Hepatocyte (in vitro differentiated cells): ENCODE results near the gene ZNF79. TPM values are rescaled to one million over a fixed set of nuclear protein-coding genes. Genes with fewer than 3 reads are reported as not detected.

Experiments
- DNase-seq: peaks from one replicate; pipeline ENCODE4 v3.0.0-alpha.2; 2016; ENCODE audit warnings: low spot score
- H2AFZ ChIP-seq: fragments of 200-600 bp; sonication (generic); 2 replicates; pipeline ENCODE4 v1.6.0; 2016; ENCODE audit warnings: antibody characterized with exemption, mild to moderate bottlenecking
- H3K27ac ChIP-seq: fragments of 200-600 bp; sonication (generic); 2 replicates; pipeline ENCODE4 v1.5.1; 2016; ENCODE audit warnings: mild to moderate bottlenecking
- H3K27me3 ChIP-seq: fragments of 200-600 bp; sonication (generic); 2 replicates; pipeline ENCODE4 v1.6.1; 2016
- H3K36me3 ChIP-seq: fragments of 200-600 bp; sonication (generic); replicated peaks from 2 replicates; pipeline ENCODE4 v1.5.1; 2016; ENCODE audit warnings: low read depth; ENCODE audit not compliant: insufficient read depth
- H3K4me1 ChIP-seq: fragments of 200-600 bp; sonication (generic); 2 replicates; pipeline ENCODE4 v1.5.1; 2016; ENCODE audit warnings: mild to moderate bottlenecking, moderate library complexity; ENCODE audit not compliant: insufficient read depth
- H3K4me2 ChIP-seq: fragments of 200-600 bp; sonication (generic); 2 replicates; pipeline ENCODE4 v1.6.0; 2016
- H3K4me3 ChIP-seq: fragments of 200-600 bp; sonication (generic); 2 replicates; pipeline ENCODE4 v1.5.1; 2016; ENCODE audit warnings: mild to moderate bottlenecking
- H3K79me2 ChIP-seq: fragments of 200-600 bp; sonication (generic); 2 replicates; pipeline ENCODE4 v1.6.0; 2017; ENCODE audit warnings: mild to moderate bottlenecking
- H3K9me2 ChIP-seq: fragments of 200-600 bp; sonication (generic); replicated peaks from 2 replicates; pipeline ENCODE4 v1.6.0; 2017; ENCODE audit warnings: mild to moderate bottlenecking; ENCODE audit not compliant: insufficient read depth
- H3K9me3 ChIP-seq: fragments of 200-600 bp; sonication (generic); 2 replicates; pipeline ENCODE4 v1.5.1; 2016; ENCODE audit warnings: low read depth, mild to moderate bottlenecking
- H4K20me1 ChIP-seq: fragments of 200-600 bp; sonication (generic); 2 replicates; pipeline ENCODE4 v1.6.0; 2016; ENCODE audit warnings: mild to moderate bottlenecking; ENCODE audit not compliant: insufficient read depth, poor library complexity, severe bottlenecking
- CTCF ChIP-seq: fragments of 200-600 bp; sonication (generic); IDR thresholded peaks from 2 replicates; pipeline ENCODE4 v1.5.1; 2016; ENCODE audit warnings: antibody characterized with exemption, mild to moderate bottlenecking; ENCODE audit not compliant: poor library complexity
- EZH2 ChIP-seq: fragments of 200-600 bp; sonication (generic); IDR thresholded peaks from 2 replicates; pipeline ENCODE4 v1.6.1; 2016; ENCODE audit warnings: antibody characterized with exemption, mild to moderate bottlenecking, borderline replicate concordance
- EZH2phosphoT487 ChIP-seq: fragments of 200-600 bp; sonication (generic); IDR thresholded peaks from one replicate; pipeline ENCODE4 v1.6.1; 2018; ENCODE audit warnings: antibody characterized with exemption, mild to moderate bottlenecking, low read depth, moderate library complexity; ENCODE audit not compliant: unreplicated experiment, severe bottlenecking
- WGBS: methylation state at CpG from one replicate; pipeline ENCODE4 v1.1.6; 2016; ENCODE audit warnings: low lambda C conversion rate; ENCODE audit errors: missing lambda C conversion rate; 5-methylcytosine and 5-hydroxymethylcytosine counted together
- polyA plus RNA-seq: library from polyadenylated mRNA; unstranded; fragments of >200 nt; fragmentation: Nextera tagmentation; extraction: Ambion mirVana; gene quantifications from 2 replicates; pipeline ENCODE4 v1.2.1, GENCODE V29; 2016
- total RNA-seq: library from RNA; depleted of rRNA; stranded (reverse); fragments of >200 nt; gene quantifications from 2 replicates; pipeline ENCODE4 v1.2.3, GENCODE V29; 2014

ZNF79 gene
- total and polyA plus RNA-seq, 2 experiments from 2014 or later: 6.0 to 9.0 TPM

- Histone ChIP-seq H3K4me2 (peak overlapping the region; percentile 75), H3K4me3 (peak overlapping the region; percentile 0), H3K27me3 (no peaks in the 10 kb centered on the region), H3K9me3 (no peaks in the 10 kb centered on the region), H3K27ac (peak overlapping the region; percentile 91), H3K9me2 (no peaks in the 10 kb centered on the region), H2AFZ (no peak overlapping the region), H3K79me2 (peaks cover 39% of the 10 kb centered on the region), H3K4me1 (peaks cover 24% of the 10 kb centered on the region), H4K20me1 (peaks cover 20% of the 10 kb centered on the region), H3K36me3 (no peaks in the 10 kb centered on the region)
- DNase-seq: no peak
- WGBS: 6% methylated on average over 27 of the region's 27 CpGs
- no peak for TF ChIP-seq EZH2
- no peak for TF ChIP-seq EZH2phosphoT487
- no peak for TF ChIP-seq CTCF
Measured at GRCh38 chr9:127396253-127396807, 27.9 kb upstream of the ZNF79 start.

DNA sequence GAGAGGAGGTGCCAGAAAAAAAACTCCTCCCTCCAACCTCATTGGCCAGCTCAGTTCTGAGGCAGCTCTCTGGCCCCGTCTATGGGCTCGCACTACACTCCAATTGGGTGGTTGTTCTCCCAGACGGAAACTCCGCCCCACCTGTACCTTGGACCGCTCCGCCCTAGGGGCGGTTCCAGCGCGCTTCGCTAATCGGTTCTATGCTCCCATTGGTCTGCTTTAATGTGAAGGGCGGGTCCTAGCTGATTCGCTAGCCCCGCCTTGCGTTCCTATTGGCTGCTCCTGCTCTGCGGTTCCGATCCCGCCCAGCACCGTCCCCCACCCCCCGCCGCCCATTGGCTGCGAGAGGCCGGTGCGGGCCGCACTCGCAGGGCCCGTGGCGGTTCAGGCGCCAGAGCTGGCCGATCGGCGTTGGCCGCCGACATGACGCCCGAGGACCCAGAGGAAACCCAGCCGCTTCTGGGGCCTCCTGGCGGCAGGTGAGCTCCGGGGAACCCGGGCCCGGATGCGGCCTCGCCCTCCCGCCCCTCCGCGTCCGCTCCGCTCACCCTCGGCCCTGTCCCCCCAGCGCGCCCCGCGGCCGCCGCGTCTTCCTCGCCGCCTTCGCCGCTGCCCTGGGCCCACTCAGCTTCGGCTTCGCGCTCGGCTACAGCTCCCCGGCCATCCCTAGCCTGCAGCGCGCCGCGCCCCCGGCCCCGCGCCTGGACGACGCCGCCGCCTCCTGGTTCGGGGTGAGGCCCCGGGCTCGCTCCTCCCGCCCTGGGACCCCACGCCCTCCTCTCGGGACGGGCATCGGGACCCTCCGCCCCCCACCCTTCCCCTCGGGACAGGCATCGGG, 27.2 kb upstream of the ZNF79 start, which contains the start of gene SLC2A8:
Gene SLC2A8, plus strand, starts transcription at position 362 of the 838 bp plus-strand sequence. Its CDS starts 62 bp downstream, at position 424.
- H3K9me2 ChIP-seq: no peaks in the 10 kb centered on the region
- H3K27me3 ChIP-seq: no peaks in the 10 kb centered on the region
- peak within 1 kb of the TSS; percentile 0 for H2AFZ ChIP-seq
- peaks cover 22% of the 10 kb centered on the region for H4K20me1 ChIP-seq
- H3K79me2 ChIP-seq: peaks cover 43% of the 10 kb centered on the region
- H3K27ac ChIP-seq: peak within 1 kb of the TSS; percentile 97
- H3K4me3 ChIP-seq: peak within 1 kb of the TSS; percentile 80
- peak within 1 kb of the TSS; percentile 90 for H3K4me2 ChIP-seq
- TF ChIP-seq EZH2phosphoT487 (no peak), CTCF (no peak), EZH2 (no peak)
- 1% methylated on average over 39 of the region's 87 CpGs for WGBS
- peak; percentile 100 for DNase-seq
- H3K4me1 ChIP-seq: peaks cover 24% of the 10 kb centered on the region
- no peaks in the 10 kb centered on the region for H3K9me3 ChIP-seq
- no peaks in the 10 kb centered on the region for H3K36me3 ChIP-seq

DNA sequence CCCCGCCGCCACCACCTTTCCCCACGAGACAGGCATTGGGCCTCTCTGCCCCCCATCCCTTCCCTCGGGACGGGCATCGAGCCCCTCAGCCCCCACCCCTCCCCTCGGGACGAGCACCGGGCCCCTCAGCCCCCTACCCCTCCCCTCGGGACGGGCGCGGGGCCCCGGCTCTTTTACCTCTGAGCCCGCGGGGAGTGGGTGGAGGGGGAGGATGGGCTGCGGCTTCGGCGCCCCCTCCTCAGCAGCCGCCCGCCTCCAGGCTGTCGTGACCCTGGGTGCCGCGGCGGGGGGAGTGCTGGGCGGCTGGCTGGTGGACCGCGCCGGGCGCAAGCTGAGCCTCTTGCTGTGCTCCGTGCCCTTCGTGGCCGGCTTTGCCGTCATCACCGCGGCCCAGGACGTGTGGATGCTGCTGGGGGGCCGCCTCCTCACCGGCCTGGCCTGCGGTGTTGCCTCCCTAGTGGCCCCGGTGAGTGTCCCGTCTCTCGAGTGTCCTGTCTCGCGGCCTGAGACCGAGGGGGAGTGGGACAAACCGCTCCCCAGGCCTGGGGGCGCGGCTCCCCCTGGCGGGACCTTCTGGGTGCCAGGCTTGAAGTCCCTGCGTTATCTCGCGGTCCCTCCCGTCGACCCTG, 26.4 kb upstream of the ZNF79 start:
- peak; percentile 81 for DNase-seq
- Histone ChIP-seq H3K27ac (peak overlapping the region; percentile 97), H3K9me2 (no peaks in the 10 kb centered on the region), H3K4me3 (peak overlapping the region; percentile 80), H3K27me3 (no peaks in the 10 kb centered on the region), H4K20me1 (peaks cover 22% of the 10 kb centered on the region), H2AFZ (peak overlapping the region; percentile 0), H3K36me3 (no peaks in the 10 kb centered on the region), H3K4me1 (peaks cover 24% of the 10 kb centered on the region), H3K9me3 (no peaks in the 10 kb centered on the region), H3K79me2 (peaks cover 43% of the 10 kb centered on the region), H3K4me2 (peak overlapping the region; percentile 90)
- TF ChIP-seq EZH2 (no peak), CTCF (peak; percentile 63), EZH2phosphoT487 (no peak)
- WGBS: 2% methylated on average over 29 of the region's 55 CpGs
